ENCODE measurements around the gene TPRG1.

Gene TPRG1, protein sequence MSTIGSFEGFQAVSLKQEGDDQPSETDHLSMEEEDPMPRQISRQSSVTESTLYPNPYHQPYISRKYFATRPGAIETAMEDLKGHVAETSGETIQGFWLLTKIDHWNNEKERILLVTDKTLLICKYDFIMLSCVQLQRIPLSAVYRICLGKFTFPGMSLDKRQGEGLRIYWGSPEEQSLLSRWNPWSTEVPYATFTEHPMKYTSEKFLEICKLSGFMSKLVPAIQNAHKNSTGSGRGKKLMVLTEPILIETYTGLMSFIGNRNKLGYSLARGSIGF

GRCh38 chr3:189171707-189172106 lies at the start of gene TPRG1:
Gene TPRG1, plus strand, starts transcription at chr3:189171971. Its CDS starts 35,414 bp downstream, at chr3:189207385.
- no peak within 1 kb of the TSS for H3K4me3 Mint-ChIP-seq
- no peaks in the 10 kb centered on the region for H3K9me3 Mint-ChIP-seq
- H3K36me3 Mint-ChIP-seq = no peaks in the 10 kb centered on the region
- DNase-seq (ENCODE audit: low spot score in 2 of 2) (no peak), ATAC-seq (no peak)
- peaks cover 7% of the 10 kb centered on the region for H3K4me1 Mint-ChIP-seq
- no peak within 1 kb of the TSS for H3K27ac Mint-ChIP-seq

DNA sequence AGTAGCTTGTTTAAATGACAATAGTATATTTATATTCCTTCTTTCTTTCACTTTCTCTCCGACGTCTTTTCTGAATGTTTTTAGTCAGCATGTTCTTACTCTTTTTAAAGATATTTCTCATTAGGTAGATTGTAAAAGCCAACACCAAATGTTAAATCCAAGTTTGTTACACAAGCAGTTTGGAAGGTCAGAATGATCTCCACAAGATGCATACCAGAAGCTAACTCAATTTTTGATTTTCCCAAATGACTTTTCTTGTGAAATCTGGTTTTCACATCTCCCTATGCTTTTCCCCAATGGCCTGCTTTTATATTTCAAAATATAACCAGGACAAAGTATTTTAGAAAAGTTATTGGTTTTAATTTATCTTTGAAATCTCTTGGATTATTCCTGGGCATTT lies 49.7 kb upstream of the TPRG1 start:
- Mint-ChIP-seq H3K4me1 (peaks cover 13% of the 10 kb centered on the region), H3K9me3 (peaks cover 3% of the 10 kb centered on the region), H3K4me3 (peak overlapping the region; percentile 62), H3K36me3 (no peaks in the 10 kb centered on the region), H3K27ac (peak overlapping the region; percentile 74)
- ATAC-seq = no peak
- DNase-seq (ENCODE audit: low spot score in 2 of 2) = no peak

GRCh38 chr3:189122526-189123205 lies 49.1 kb upstream of the TPRG1 start:
- Mint-ChIP-seq H3K4me3 (peak overlapping the region; percentile 62), H3K36me3 (no peaks in the 10 kb centered on the region), H3K4me1 (peaks cover 13% of the 10 kb centered on the region), H3K9me3 (peaks cover 3% of the 10 kb centered on the region), H3K27ac (peak overlapping the region; percentile 74)
- peak; percentile 71 for ATAC-seq
- no peak for DNase-seq (ENCODE audit: low spot score in 2 of 2)

DNA sequence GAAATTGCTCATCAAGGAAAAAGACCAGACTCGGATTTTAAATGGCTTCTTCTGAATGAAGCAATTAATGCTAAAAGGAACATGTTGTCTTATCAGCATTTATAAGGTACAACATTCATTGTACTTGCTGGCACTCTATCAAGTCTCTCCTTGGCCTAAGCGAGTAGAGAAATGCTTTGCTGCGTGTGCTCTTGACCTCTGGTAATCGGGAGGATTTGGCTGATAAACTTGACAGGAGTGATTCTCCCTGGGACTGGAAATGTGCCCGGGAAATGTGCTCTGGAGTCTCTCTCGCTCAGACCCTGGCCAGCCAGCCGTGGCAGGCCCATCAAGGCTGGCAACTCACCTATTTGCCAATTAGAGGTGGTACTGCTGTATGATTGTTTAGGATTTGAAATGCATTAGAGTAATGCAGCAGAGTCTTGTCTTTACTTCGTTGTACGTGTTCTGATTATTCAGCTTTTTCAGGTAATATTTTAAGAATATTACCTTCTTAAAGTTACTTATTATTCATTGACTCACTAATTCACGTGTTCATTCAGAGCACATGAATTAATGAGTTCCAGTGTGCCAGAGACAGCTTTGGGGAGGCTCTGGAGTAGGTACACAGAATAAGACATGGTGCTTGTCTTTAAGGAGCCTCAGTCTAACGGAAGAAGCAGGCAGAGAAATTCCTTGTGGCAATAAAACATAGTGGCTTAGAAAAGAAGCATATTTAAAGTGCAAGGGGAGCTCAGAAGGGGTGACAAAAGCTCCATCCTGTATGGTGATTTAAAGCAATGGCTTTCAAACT lies 48.0 kb upstream of the TPRG1 start:
- DNase-seq (ENCODE audit: low spot score in 2 of 2) (no peak), ATAC-seq (no peak)
- H3K4me3 Mint-ChIP-seq = peak overlapping the region; percentile 62
- H3K27ac Mint-ChIP-seq = peak overlapping the region; percentile 74
- H3K4me1 Mint-ChIP-seq = peaks cover 13% of the 10 kb centered on the region
- H3K36me3 Mint-ChIP-seq = peaks cover 5% of the 10 kb centered on the region
- H3K9me3 Mint-ChIP-seq = peaks cover 3% of the 10 kb centered on the region

- H3K36me3 Mint-ChIP-seq = peaks cover 15% of the 10 kb centered on the region
- peak; percentile 39 to 79 for DNase-seq (ENCODE audit: low spot score in 2 of 2)
- peaks cover 27% of the 10 kb centered on the region for H3K4me1 Mint-ChIP-seq
- H3K27ac Mint-ChIP-seq = peak overlapping the region; percentile 95
- peak overlapping the region; percentile 58 for H3K4me3 Mint-ChIP-seq
- ATAC-seq = peak; percentile 99
- H3K9me3 Mint-ChIP-seq = peaks cover 5% of the 10 kb centered on the region
Measured at GRCh38 chr3:189132231-189132671, 39.5 kb upstream of the TPRG1 start.

DNA sequence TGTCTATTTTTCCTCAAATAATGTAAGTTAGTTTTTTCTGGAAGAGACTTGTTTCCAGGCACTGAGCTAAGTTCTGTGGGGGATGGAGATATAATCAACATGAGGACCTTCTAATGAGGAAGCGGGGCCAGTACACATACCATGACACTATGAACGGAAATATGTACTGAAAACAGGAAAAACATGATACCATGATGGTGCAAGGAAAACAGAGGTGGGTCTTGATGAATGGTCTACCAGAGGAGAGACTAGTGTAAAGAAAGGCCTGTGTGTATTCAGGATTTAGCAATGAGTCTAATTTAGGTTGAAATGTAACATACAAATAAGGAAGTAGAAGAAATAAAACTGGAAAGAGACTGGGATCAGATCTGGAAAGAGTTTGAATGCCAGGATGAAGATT lies 38.9 kb upstream of the TPRG1 start:
- Mint-ChIP-seq H3K9me3 (peaks cover 5% of the 10 kb centered on the region), H3K36me3 (peaks cover 15% of the 10 kb centered on the region), H3K4me1 (peaks cover 33% of the 10 kb centered on the region), H3K27ac (peak overlapping the region; percentile 95), H3K4me3 (peak overlapping the region; percentile 58)
- no peak for ATAC-seq
- DNase-seq (ENCODE audit: low spot score in 2 of 2) = no peak

DNA sequence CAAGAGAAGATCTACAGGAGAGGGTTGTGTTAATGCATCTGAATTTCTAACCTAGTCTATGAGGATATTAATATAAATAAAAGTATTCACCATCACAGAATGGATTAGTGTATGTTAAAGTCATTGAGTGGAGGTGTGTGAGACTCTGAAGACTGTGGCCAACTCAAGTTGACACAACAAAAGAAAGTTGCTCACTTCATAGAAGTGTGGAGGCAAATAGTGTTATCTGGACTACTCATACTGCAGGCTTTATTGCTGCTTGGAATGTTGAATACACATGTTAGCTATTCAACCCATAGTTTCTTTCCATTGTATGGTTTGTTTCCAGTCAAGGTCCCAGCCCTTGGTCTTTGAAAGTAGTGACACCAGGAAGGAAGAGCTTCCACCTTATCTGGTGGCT lies 38.0 kb upstream of the TPRG1 start:
- Mint-ChIP-seq H3K4me3 (no peak overlapping the region), H3K4me1 (peaks cover 42% of the 10 kb centered on the region), H3K36me3 (peaks cover 10% of the 10 kb centered on the region), H3K27ac (no peak overlapping the region), H3K9me3 (peaks cover 5% of the 10 kb centered on the region)
- ATAC-seq (no peak), DNase-seq (ENCODE audit: low spot score in 2 of 2) (no peak)

DNA sequence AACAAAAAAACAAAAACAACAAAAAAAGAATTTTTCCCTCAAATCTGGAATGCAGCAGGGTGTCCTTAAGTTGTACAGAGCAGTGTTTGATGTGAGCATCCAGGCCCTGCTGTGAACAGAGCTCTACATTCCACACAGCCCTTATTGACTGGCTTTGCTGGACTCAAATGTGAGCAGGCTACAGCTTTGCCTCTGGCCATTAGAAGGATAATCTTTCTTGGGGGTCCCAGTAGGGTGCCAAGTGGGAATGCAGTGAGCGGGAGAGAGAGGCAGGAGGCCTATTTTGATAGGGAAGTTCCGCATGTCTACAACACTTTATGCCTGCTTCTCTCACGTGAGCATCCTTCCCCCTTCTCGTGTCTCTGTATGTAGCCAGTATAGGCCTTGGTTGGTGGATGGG lies 34.4 kb upstream of the TPRG1 start:
- Mint-ChIP-seq H3K4me3 (no peak overlapping the region), H3K36me3 (peaks cover 10% of the 10 kb centered on the region), H3K27ac (peak overlapping the region; percentile 30), H3K9me3 (peaks cover 5% of the 10 kb centered on the region), H3K4me1 (peaks cover 41% of the 10 kb centered on the region)
- ATAC-seq (no peak), DNase-seq (ENCODE audit: low spot score in 2 of 2) (no peak)

- Mint-ChIP-seq H3K4me1 (peaks cover 36% of the 10 kb centered on the region), H3K9me3 (no peaks in the 10 kb centered on the region), H3K27ac (peak overlapping the region; percentile 30), H3K36me3 (peaks cover 10% of the 10 kb centered on the region), H3K4me3 (no peak overlapping the region)
- DNase-seq (ENCODE audit: low spot score in 2 of 2) (no peak), ATAC-seq (no peak)
Measured at GRCh38 chr3:189138901-189139610, 32.7 kb upstream of the TPRG1 start.

DNA sequence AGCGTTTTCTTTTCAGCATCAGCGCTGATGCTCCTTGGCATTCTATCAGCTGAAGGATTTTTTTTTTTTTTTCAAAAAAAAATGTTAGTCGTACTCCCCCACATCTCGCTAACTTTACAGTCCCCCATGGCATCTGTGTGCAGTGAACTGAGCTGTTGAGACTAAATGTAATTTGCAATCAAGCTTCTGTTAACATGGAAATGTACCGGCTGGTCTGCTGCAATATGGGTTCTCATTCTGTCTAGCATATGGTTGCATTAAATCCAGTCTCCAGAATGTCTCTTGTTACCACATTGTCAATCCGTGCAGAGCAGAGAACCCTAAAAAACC lies 32.2 kb upstream of the TPRG1 start:
- H3K9me3 Mint-ChIP-seq = no peaks in the 10 kb centered on the region
- H3K4me3 Mint-ChIP-seq = no peak overlapping the region
- H3K27ac Mint-ChIP-seq = no peak overlapping the region
- peaks cover 10% of the 10 kb centered on the region for H3K36me3 Mint-ChIP-seq
- DNase-seq (ENCODE audit: low spot score in 2 of 2) (no peak), ATAC-seq (no peak)
- H3K4me1 Mint-ChIP-seq = peaks cover 41% of the 10 kb centered on the region

DNA sequence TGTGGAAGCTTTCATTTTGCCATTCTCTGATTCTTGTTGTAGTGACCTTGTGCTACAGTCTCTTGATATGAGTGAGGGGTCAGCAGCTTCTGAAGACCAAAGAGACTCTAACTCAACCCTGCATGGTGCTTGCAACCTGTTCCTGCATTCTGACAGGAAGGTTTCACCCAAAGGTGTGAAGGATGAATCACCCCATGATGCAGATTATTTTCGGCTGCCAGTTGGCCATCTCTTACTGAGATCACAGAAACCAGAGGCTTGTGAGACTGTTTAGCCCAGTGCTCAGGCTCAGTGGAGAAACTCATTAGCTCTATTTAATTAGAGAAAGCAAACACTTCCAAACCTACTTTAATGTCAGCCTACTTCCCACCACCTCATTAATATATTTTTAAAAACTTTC lies 29.2 kb upstream of the TPRG1 start:
- Mint-ChIP-seq H3K27ac (no peak overlapping the region), H3K4me1 (peaks cover 43% of the 10 kb centered on the region), H3K4me3 (no peak overlapping the region), H3K36me3 (no peaks in the 10 kb centered on the region), H3K9me3 (no peaks in the 10 kb centered on the region)
- DNase-seq (ENCODE audit: low spot score in 2 of 2) = peak; percentile 18 to 65
- ATAC-seq = peak; percentile 93

- ATAC-seq (no peak), DNase-seq (ENCODE audit: low spot score in 2 of 2) (no peak)
- Mint-ChIP-seq H3K4me1 (peaks cover 43% of the 10 kb centered on the region), H3K27ac (no peak overlapping the region), H3K36me3 (no peaks in the 10 kb centered on the region), H3K9me3 (no peaks in the 10 kb centered on the region), H3K4me3 (no peak overlapping the region)
Measured at GRCh38 chr3:189143321-189143720, 28.4 kb upstream of the TPRG1 start.

GRCh38 chr3:189143771-189144170 lies 28.0 kb upstream of the TPRG1 start:
- DNase-seq (ENCODE audit: low spot score in 2 of 2) = no peak
- ATAC-seq = no peak
- Mint-ChIP-seq H3K9me3 (no peaks in the 10 kb centered on the region), H3K36me3 (no peaks in the 10 kb centered on the region), H3K4me1 (peaks cover 39% of the 10 kb centered on the region), H3K4me3 (no peak overlapping the region), H3K27ac (peak overlapping the region; percentile 26)

GRCh38 chr3:189144645-189145044 lies 27.1 kb upstream of the TPRG1 start:
- Mint-ChIP-seq H3K4me1 (peaks cover 48% of the 10 kb centered on the region), H3K4me3 (no peak overlapping the region), H3K9me3 (no peaks in the 10 kb centered on the region), H3K36me3 (peaks cover 3% of the 10 kb centered on the region), H3K27ac (peak overlapping the region; percentile 26)
- DNase-seq (ENCODE audit: low spot score in 2 of 2) = no peak
- peak; percentile 48 for ATAC-seq

GRCh38 chr3:189146848-189147247 lies 24.9 kb upstream of the TPRG1 start:
- ATAC-seq = no peak
- H3K27ac Mint-ChIP-seq = no peak overlapping the region

More at GRCh38 chr3:189146848-189147247, 24.9 kb upstream of the TPRG1 start:
- Mint-ChIP-seq H3K4me3 (no peak overlapping the region), H3K36me3 (peaks cover 6% of the 10 kb centered on the region), H3K4me1 (peaks cover 47% of the 10 kb centered on the region), H3K9me3 (no peaks in the 10 kb centered on the region)
- DNase-seq (ENCODE audit: low spot score in 2 of 2) = no peak
